ENCODE results near the gene ABCC4.

ABCC4 gene

DNA sequence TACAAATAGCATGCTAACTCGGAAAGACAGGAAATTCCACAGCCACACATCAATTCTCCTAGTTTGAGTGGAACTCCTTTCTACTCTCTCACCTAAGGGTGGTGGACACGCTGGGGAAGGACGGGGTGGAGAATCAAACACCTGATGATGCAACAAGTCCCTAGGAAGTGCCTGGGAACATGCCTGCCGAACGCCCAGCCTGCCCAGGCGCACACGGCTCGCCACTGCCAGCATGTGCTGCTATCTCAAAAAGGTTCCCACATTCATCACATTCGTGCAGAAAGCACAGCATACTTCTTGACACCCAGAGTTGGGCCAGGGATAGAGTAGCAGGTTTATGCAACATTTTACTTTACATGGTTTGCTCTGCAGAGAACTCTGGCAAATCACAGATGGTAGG, 164.6 kb downstream of the ABCC4 start:
- DNase-seq: no peak
- H3K36me3 ChIP-seq: no peaks in the 10 kb centered on the region
- H3K4me1 ChIP-seq: no peaks in the 10 kb centered on the region
- intact Hi-C loops (cut with DNase I; ENCODE audit: low total_unique reads): no loop called here
- H3K27me3 ChIP-seq: no peaks in the 10 kb centered on the region
- no peaks in the 10 kb centered on the region for H3K9me3 ChIP-seq
- no peak overlapping the region for H3K27ac ChIP-seq
- no peak overlapping the region for H3K4me3 ChIP-seq
- TF ChIP-seq, protein P1, sequence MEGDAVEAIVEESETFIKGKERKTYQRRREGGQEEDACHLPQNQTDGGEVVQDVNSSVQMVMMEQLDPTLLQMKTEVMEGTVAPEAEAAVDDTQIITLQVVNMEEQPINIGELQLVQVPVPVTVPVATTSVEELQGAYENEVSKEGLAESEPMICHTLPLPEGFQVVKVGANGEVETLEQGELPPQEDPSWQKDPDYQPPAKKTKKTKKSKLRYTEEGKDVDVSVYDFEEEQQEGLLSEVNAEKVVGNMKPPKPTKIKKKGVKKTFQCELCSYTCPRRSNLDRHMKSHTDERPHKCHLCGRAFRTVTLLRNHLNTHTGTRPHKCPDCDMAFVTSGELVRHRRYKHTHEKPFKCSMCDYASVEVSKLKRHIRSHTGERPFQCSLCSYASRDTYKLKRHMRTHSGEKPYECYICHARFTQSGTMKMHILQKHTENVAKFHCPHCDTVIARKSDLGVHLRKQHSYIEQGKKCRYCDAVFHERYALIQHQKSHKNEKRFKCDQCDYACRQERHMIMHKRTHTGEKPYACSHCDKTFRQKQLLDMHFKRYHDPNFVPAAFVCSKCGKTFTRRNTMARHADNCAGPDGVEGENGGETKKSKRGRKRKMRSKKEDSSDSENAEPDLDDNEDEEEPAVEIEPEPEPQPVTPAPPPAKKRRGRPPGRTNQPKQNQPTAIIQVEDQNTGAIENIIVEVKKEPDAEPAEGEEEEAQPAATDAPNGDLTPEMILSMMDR (IDR thresholded peaks at IDR 0.05): no peak

DNA sequence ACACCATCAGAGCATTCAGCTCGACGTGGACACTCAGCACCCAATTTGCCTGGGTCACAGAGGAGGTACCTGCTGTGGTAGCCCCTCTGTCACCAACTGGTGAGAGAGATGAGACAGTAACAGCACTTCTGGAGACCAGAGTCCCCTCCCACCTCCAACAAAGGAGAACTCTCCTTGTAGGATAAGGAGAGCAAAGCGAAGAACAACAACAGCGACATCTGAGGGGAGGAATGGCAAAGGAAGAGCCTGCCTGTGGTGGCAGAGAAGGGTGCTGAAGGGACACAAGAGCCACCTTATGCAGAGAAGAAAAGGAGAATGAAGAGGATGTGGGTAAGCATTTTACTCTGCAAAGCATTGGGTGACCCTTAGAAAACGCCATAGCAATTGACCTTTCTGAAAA, 167.8 kb downstream of the ABCC4 start:
- Histone ChIP-seq H3K27me3 (no peaks in the 10 kb centered on the region), H3K9me3 (no peaks in the 10 kb centered on the region), H3K4me1 (no peaks in the 10 kb centered on the region), H3K4me3 (no peak overlapping the region), H3K36me3 (no peaks in the 10 kb centered on the region), H3K27ac (no peak overlapping the region)
- intact Hi-C loops (cut with DNase I; ENCODE audit: low total_unique reads): no loop called here
- no peak for DNase-seq
- TF ChIP-seq, protein P1 (IDR thresholded peaks at IDR 0.05): no peak

DNA sequence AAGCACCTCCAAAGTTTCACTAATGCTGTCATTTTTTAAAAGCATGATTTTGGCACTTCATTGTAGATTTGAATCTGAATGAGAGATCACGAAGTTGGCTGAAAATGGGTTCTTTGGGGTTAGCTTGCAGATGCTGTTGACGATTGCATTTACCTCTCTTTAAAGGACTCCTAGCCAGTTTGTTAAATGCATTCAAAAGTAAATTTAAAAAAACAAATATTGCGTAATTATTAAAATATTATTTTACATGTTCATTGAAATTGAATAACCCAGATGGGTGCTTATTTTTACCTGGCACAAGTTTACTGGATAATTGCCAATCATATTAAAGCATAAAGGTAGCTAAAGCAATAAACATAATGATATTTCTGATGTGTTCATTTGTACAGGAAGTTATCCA, 172.2 kb downstream of the ABCC4 start:
- H3K36me3 ChIP-seq: no peaks in the 10 kb centered on the region
- intact Hi-C loops (cut with DNase I; ENCODE audit: low total_unique reads): no loop called here
- no peaks in the 10 kb centered on the region for H3K27me3 ChIP-seq
- no peak overlapping the region for H3K4me3 ChIP-seq
- H3K4me1 ChIP-seq: no peaks in the 10 kb centered on the region
- DNase-seq: no peak
- TF ChIP-seq, protein P1 (IDR thresholded peaks at IDR 0.05): no peak
- no peaks in the 10 kb centered on the region for H3K9me3 ChIP-seq
- no peak overlapping the region for H3K27ac ChIP-seq

DNA sequence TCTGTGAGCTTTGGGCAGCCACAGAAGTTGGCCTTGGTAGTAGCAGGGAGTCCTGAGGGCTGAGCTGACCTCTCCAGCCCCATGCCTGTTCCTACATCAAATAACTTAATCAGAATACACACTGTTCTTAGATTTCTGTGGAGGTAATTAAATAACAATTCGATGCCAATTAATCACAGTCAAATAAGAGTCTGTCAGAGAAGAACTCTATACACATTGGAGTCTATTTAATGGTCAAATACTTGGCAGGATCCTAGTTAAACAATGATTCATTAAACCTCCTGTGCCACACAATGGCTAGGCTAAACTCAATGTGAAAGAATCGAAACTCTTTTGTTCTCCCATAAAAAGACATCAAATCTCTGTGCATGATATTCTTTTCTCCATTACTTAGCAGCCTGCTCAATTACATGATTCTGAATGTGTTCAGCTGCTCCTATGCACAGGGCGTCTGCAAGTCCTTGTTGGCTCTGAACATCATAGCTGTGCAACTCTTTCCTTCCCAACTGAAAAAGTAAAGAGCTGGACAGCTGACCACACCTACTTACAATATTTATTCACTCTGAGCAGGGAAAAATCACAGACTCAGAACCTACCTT, 173.1 kb downstream of the ABCC4 start:
- no peaks in the 10 kb centered on the region for H3K4me1 ChIP-seq
- TF ChIP-seq, protein P1 (IDR thresholded peaks at IDR 0.05): no peak
- H3K27ac ChIP-seq: no peak overlapping the region
- DNase-seq: no peak
- intact Hi-C loops (cut with DNase I; ENCODE audit: low total_unique reads): no loop called here
- H3K9me3 ChIP-seq: no peaks in the 10 kb centered on the region
- H3K36me3 ChIP-seq: no peaks in the 10 kb centered on the region
- H3K27me3 ChIP-seq: no peaks in the 10 kb centered on the region
- H3K4me3 ChIP-seq: no peak overlapping the region

DNA sequence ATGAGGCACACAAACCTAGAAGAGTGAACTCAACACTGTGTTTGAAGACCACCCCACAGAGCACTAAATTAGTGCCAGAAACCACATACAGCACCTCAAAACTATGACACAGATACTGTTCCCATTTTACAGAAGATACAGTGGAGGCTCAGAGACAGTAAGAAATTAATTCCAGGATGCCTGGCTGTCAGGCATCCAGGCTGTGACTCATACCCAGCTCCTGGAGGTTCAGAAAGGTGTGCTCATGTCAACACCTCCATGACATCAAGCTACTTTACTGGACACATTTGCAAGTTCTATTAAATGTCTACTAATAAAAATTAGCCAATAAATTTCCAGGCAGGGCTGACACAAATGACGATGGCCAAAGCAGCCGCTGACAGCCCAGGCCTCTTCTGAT, 176.3 kb downstream of the ABCC4 start:
- intact Hi-C loops (cut with DNase I; ENCODE audit: low total_unique reads): no loop called here

More for the DNA sequence above, 176.3 kb downstream of the ABCC4 start:
- DNase-seq: no peak
- Histone ChIP-seq H3K27ac (no peak overlapping the region), H3K9me3 (no peaks in the 10 kb centered on the region), H3K36me3 (no peaks in the 10 kb centered on the region), H3K4me3 (no peak overlapping the region), H3K27me3 (no peaks in the 10 kb centered on the region), H3K4me1 (no peaks in the 10 kb centered on the region)
- TF ChIP-seq, protein P1 (IDR thresholded peaks at IDR 0.05): no peak

All from tibial artery (tissue), 4 donors.